ENCODE results near the gene ANGEL2.

The ANGEL2 gene

DNA sequence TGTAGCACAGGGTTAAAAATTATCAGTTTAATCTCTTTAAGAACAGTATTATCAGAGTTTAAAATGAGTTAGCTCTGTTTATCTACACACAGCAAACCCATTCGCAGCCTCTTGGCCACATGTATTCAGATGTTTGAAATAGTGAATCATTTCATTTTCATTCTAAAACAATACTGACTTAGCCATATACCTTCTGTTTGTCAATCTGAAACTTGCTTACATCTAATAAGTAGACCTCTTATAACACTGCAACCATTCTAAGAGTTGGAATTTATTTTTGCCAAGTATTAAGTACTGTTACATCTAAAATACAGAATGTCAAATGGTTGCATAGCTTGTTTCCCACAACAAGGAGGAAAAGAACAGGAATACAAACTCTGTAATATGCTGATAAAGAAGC is 25.4 kb downstream of the ANGEL2 start:
- H3K4me3 ChIP-seq (ENCODE audit: low read depth, low read length) = no peak overlapping the region
- DNase-seq (ENCODE audit: low read depth) = no peak
- TF ChIP-seq, protein P1, sequence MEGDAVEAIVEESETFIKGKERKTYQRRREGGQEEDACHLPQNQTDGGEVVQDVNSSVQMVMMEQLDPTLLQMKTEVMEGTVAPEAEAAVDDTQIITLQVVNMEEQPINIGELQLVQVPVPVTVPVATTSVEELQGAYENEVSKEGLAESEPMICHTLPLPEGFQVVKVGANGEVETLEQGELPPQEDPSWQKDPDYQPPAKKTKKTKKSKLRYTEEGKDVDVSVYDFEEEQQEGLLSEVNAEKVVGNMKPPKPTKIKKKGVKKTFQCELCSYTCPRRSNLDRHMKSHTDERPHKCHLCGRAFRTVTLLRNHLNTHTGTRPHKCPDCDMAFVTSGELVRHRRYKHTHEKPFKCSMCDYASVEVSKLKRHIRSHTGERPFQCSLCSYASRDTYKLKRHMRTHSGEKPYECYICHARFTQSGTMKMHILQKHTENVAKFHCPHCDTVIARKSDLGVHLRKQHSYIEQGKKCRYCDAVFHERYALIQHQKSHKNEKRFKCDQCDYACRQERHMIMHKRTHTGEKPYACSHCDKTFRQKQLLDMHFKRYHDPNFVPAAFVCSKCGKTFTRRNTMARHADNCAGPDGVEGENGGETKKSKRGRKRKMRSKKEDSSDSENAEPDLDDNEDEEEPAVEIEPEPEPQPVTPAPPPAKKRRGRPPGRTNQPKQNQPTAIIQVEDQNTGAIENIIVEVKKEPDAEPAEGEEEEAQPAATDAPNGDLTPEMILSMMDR (IDR thresholded peaks at IDR 0.05; ENCODE audit: control insufficient read depth, extremely low read depth, insufficient read depth) = no peak

DNA sequence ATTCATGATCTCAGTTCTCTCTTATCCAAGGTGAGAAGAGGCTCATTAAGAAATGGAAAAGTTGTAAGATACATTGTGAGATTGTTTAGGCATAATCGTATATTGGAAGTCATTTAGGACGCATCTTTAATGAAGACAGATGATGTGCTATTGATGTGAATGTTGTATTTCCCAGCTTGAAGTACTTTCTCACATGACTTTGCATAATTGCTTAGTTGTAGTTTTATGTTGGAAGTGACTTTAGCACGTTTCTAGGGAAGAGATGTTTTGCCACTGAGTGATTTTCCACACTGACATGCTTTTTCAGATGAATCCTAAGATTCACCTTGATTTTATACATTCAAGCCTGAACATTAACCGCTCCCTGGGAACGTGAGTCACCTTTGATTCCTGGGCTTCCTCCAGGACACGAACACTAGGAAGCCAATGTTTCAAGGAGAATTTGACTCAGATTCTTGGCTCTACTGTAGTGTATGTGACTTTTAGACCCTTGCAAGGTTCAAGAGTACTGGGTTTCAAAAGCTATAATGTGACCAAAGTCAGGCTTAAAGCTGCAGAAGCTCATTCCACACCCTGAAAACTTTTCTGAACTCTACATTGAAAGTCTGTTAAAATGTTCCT is 27.9 kb downstream of the ANGEL2 start:
- no peak overlapping the region for H3K4me3 ChIP-seq (ENCODE audit: low read depth, low read length)
- no peak for DNase-seq (ENCODE audit: low read depth)
- TF ChIP-seq, protein P1 (IDR thresholded peaks at IDR 0.05; ENCODE audit: control insufficient read depth, extremely low read depth, insufficient read depth) = no peak

DNA sequence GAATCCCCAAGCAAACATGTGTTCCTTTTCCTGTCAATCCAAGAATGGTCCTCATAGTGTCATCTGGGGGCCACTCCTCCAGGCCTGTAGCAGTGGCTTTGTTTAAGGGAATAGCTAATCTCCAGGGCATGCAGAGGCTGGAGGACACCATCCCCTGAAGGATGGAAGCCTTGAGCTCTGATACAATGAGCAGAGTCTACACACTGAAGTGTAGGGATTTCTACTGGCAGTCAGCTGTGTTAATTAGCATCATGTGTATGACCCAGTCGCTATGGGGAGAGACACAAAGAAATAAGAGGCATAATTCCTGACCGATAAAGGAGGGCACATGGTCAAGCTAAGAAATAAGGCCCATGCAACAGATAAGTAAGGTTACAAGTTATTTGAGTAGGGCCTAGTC is 29.1 kb downstream of the ANGEL2 start:
- H3K4me3 ChIP-seq (ENCODE audit: low read depth, low read length) = no peak overlapping the region
- no peak for DNase-seq (ENCODE audit: low read depth)
- TF ChIP-seq, protein P1 (IDR thresholded peaks at IDR 0.05; ENCODE audit: control insufficient read depth, extremely low read depth, insufficient read depth) = no peak

DNA sequence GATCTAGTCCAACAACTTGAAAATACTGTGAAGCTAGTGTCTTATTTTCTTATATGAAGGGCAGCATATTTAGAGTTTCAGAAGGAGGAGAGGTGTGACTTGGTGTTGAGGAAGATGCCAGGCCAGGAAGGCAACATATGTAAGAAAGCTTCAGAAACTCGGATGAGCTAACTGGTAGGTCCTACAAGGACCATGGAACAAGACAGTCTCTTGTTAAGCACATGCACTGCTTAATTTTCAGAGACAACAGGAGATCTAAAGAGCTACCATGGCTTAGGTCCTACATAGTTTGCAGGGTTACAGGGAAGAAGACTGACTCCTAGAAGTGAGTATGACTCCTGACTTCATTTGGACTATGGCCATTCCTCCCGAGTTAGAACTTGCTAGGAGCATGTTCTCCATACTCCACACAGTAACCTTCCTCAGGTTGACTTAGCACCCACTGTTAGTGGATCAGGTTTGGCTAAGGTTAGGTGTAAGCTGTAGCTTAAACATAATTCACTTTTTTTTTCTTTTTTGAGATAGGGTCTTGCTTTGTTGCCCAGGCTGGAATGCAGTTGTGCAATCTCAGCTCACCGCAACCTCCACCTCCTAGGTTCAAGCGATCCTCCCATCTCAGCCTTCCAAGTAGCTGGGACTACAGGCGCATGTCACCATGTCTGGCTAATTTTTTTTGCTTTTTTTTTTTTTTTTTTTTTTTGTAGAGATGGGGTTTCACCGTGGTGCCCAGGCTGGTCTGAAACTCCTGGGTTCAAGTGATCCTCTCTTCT is 31.0 kb downstream of the ANGEL2 start:
- TF ChIP-seq, protein P1 (IDR thresholded peaks at IDR 0.05; ENCODE audit: control insufficient read depth, extremely low read depth, insufficient read depth) = no peak
- DNase-seq (ENCODE audit: low read depth) = no peak
- no peak overlapping the region for H3K4me3 ChIP-seq (ENCODE audit: low read depth, low read length)

DNA sequence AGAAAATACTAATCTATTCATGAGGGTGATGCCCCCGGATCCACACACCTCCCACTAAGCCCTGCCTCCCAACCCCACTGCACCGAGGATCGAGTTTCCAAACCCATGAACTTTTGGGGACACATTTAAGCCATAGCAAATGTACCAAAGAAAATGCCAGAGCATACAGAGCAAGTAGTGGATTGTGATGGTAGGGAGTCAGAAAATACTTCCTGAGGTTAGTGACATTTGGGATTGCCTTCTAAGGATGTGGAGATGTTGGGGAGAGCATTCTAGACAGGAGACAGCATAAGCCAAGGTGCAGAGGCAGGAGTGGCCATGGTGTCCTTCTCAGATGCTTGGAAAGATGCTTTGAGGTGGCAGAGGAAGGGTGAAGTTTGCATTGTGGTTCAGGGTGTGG is 32.2 kb downstream of the ANGEL2 start:
- DNase-seq (ENCODE audit: low read depth) = no peak
- no peak overlapping the region for H3K4me3 ChIP-seq (ENCODE audit: low read depth, low read length)
- TF ChIP-seq, protein P1 (IDR thresholded peaks at IDR 0.05; ENCODE audit: control insufficient read depth, extremely low read depth, insufficient read depth) = no peak

DNA sequence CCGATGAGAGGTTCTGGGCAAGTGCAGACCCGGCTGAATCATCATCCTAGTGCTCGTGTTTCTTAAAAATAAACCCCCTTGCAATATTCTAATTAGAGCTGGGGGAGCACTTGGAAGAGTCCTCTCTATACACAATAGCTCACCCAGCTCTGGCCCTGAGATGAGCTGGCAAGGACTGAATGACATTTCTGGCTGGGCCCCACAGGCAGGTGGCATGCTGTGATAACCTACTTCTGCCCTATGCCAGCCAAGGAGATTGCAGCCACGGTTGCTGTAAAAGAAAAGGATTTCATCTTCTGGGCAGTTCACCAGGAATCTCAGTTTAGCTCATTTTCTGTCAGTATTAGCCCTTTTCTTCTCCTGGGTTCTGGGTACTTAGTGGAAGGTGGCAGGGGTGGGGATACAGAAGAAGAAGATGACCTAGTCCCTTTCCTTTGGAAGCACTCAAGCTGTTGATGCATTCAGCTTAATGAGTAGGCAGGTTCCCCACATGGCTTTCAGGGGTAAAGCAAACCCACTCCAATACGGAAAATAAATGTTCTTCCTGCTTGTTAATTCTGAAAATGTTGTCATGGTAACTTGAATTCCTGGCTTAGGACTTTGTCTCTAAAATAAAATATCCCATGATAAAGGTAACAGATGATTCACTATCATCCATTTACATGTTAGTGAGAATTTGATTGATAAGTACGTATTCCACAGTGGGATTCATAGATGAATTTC is 33.1 kb downstream of the ANGEL2 start:
- DNase-seq (ENCODE audit: low read depth) = no peak
- H3K4me3 ChIP-seq (ENCODE audit: low read depth, low read length) = no peak overlapping the region
- TF ChIP-seq, protein P1 (IDR thresholded peaks at IDR 0.05; ENCODE audit: control insufficient read depth, extremely low read depth, insufficient read depth) = no peak
